HG02798 (cell line): ENCODE data around the gene TMC3.

Source experiments
- ATAC-seq: cut with Tn5 transposase; IDR thresholded peaks from one replicate; pipeline ENCODE4 v1.9.1; 2021; ENCODE audit warnings: mild to moderate bottlenecking; ENCODE audit not compliant: unreplicated experiment, poor library complexity

Gene TMC3

GRCh38 chr15:81302701-81303109 is 71.3 kb downstream of the TMC3 start:
- ATAC-seq, result no peak

- ATAC-seq, result peak; percentile 85
These were observed 72.1 kb downstream of the TMC3 start for GRCh38 chr15:81301815-81302399.

GRCh38 chr15:81301385-81301784 is 72.6 kb downstream of the TMC3 start:
- ATAC-seq, result no peak

GRCh38 chr15:81299630-81300273 is 74.3 kb downstream of the TMC3 start:
- no peak for ATAC-seq

GRCh38 chr15:81299156-81299555 is 74.9 kb downstream of the TMC3 start:
- ATAC-seq, result no peak

GRCh38 chr15:81298611-81299010 is 75.4 kb downstream of the TMC3 start:
- no peak for ATAC-seq

GRCh38 chr15:81297603-81298575 is 76.1 kb downstream of the TMC3 start:
- ATAC-seq, result no peak

- no peak for ATAC-seq
These were observed 76.9 kb downstream of the TMC3 start for GRCh38 chr15:81297147-81297572.

GRCh38 chr15:81296673-81297072 is 77.3 kb downstream of the TMC3 start:
- ATAC-seq, result peak; percentile 58

GRCh38 chr15:81296186-81296585 is 77.8 kb downstream of the TMC3 start:
- ATAC-seq, result no peak

GRCh38 chr15:81295486-81296121 is 78.4 kb downstream of the TMC3 start:
- no peak for ATAC-seq

GRCh38 chr15:81294516-81294880 is 79.5 kb downstream of the TMC3 start:
- ATAC-seq, result no peak

GRCh38 chr15:81293728-81294515 is 80.1 kb downstream of the TMC3 start:
- ATAC-seq, result peak; percentile 55

- ATAC-seq, result peak; percentile 56
These were observed 81.5 kb downstream of the TMC3 start for GRCh38 chr15:81292523-81293001.

GRCh38 chr15:81291916-81292522 is 82.0 kb downstream of the TMC3 start:
- peak; percentile 4 for ATAC-seq

- no peak for ATAC-seq
These were observed 84.1 kb downstream of the TMC3 start for GRCh38 chr15:81289910-81290309.

- no peak for ATAC-seq
These were observed 85.4 kb downstream of the TMC3 start for GRCh38 chr15:81288616-81289015.

GRCh38 chr15:81288040-81288439 is 86.0 kb downstream of the TMC3 start:
- no peak for ATAC-seq

GRCh38 chr15:81286621-81287121 is 87.3 kb downstream of the TMC3 start:
- ATAC-seq, result peak; percentile 44
